Measurements from ENCODE around the gene KLC4. TPM values are rescaled to one million over a fixed set of nuclear protein-coding genes. Genes with fewer than 3 reads are reported as not detected.

Gene KLC4
- polyA plus RNA-seq: 170 TPM
- long read RNA-seq, donor 1, partial matches to known transcripts: 10 of 13 reads
- long read RNA-seq, donor 1, other reads (novel, unspliced or antisense): 0 of 13 reads
- long read RNA-seq, donor 2, partial matches to known transcripts: 37 of 48 reads
- long read RNA-seq, donor 2, other reads (novel, unspliced or antisense): 0 of 48 reads
- long read RNA-seq, donor 3, transcript KLC4-217 (5 exons, 1,465 nt): major isoform, 5 of 68 reads
- long read RNA-seq, donor 3, partial matches to known transcripts: 51 of 68 reads
- long read RNA-seq, donor 3, other reads (novel, unspliced or antisense): 0 of 68 reads
- long read RNA-seq, donor 4: 0 reads
- long read RNA-seq, donor 5, partial matches to known transcripts: 6 of 10 reads
- long read RNA-seq, donor 5, other reads (novel, unspliced or antisense): 0 of 10 reads
- long read RNA-seq, donor 6, partial matches to known transcripts: 37 of 45 reads
- long read RNA-seq, donor 6, other reads (novel, unspliced or antisense): 0 of 45 reads
- long read RNA-seq, donor 7, partial matches to known transcripts: 0 of 1 reads
- long read RNA-seq, donor 7, other reads (novel, unspliced or antisense): 0 of 1 reads
- long read RNA-seq, donor 8, partial matches to known transcripts: 77 of 90 reads
- long read RNA-seq, donor 8, other reads (novel, unspliced or antisense): 0 of 90 reads
- long read RNA-seq, donor 9, partial matches to known transcripts: 32 of 42 reads
- long read RNA-seq, donor 9, other reads (novel, unspliced or antisense): 0 of 42 reads
- long read RNA-seq, donor 10, partial matches to known transcripts: 22 of 27 reads
- long read RNA-seq, donor 10, other reads (novel, unspliced or antisense): 0 of 27 reads
- long read RNA-seq, donor 11, partial matches to known transcripts: 29 of 72 reads
- long read RNA-seq, donor 11, other reads (novel, unspliced or antisense): 41 of 72 reads

GRCh38 chr6:43059168-43060033 is at the start of gene KLC4, which contains the start of gene MRPL2:
KLC4 (plus strand) TSS chr6:43059631; CDS start chr6:43061336, 1,705 bp downstream.
MRPL2 (minus strand) TSS chr6:43059434; CDS start chr6:43059381, 53 bp downstream.
- Histone ChIP-seq H3K4me3 (ENCODE audit: low read length) (peak within 1 kb of the TSS; percentile 76), H3K4me1 (ENCODE audit: control insufficient read depth, insufficient read depth, low read length) (peaks cover 29% of the 10 kb centered on the region), H3K27ac (ENCODE audit: low read length) (peak within 1 kb of the TSS; percentile 99), H3K27me3 (ENCODE audit: control insufficient read depth, insufficient read depth, low read length) (no peaks in the 10 kb centered on the region), H3K36me3 (ENCODE audit: control insufficient read depth, insufficient read depth, low read length) (peaks cover 38% of the 10 kb centered on the region), H3K9me3 (ENCODE audit: control insufficient read depth, low read depth, low read length) (no peaks in the 10 kb centered on the region)
- peak; percentile 99 for DNase-seq
- no CpG with 5 or more reads among the region's 64 CpGs for WGBS (ENCODE audit: insufficient coverage, low lambda C conversion rate)

- Histone ChIP-seq H3K27ac (ENCODE audit: low read length) (no peak overlapping the region), H3K27me3 (ENCODE audit: control insufficient read depth, insufficient read depth, low read length) (no peaks in the 10 kb centered on the region), H3K9me3 (ENCODE audit: control insufficient read depth, low read depth, low read length) (no peaks in the 10 kb centered on the region), H3K4me3 (ENCODE audit: low read length) (no peak overlapping the region), H3K4me1 (ENCODE audit: control insufficient read depth, insufficient read depth, low read length) (peaks cover 13% of the 10 kb centered on the region), H3K36me3 (ENCODE audit: control insufficient read depth, insufficient read depth, low read length) (peaks cover 61% of the 10 kb centered on the region)
- DNase-seq: no peak
- no CpG with 5 or more reads among the region's 6 CpGs for WGBS (ENCODE audit: insufficient coverage, low lambda C conversion rate)
Observed at GRCh38 chr6:43011207-43011606, 48.2 kb upstream of the KLC4 start.

- Histone ChIP-seq H3K9me3 (ENCODE audit: control insufficient read depth, low read depth, low read length) (no peaks in the 10 kb centered on the region), H3K36me3 (ENCODE audit: control insufficient read depth, insufficient read depth, low read length) (peaks cover 52% of the 10 kb centered on the region), H3K4me3 (ENCODE audit: low read length) (no peak overlapping the region), H3K27ac (ENCODE audit: low read length) (no peak overlapping the region), H3K4me1 (ENCODE audit: control insufficient read depth, insufficient read depth, low read length) (peaks cover 21% of the 10 kb centered on the region), H3K27me3 (ENCODE audit: control insufficient read depth, insufficient read depth, low read length) (no peaks in the 10 kb centered on the region)
- DNase-seq: no peak
- WGBS (ENCODE audit: insufficient coverage, low lambda C conversion rate): 100% methylated on average over 2 of the region's 6 CpGs
Observed at GRCh38 chr6:43012364-43012763, 47.1 kb upstream of the KLC4 start.

- H3K9me3 ChIP-seq (ENCODE audit: control insufficient read depth, low read depth, low read length): no peaks in the 10 kb centered on the region
- peaks cover 21% of the 10 kb centered on the region for H3K4me1 ChIP-seq (ENCODE audit: control insufficient read depth, insufficient read depth, low read length)
- peak overlapping the region; percentile 10 for H3K27ac ChIP-seq (ENCODE audit: low read length)
- no peak for DNase-seq
- peaks cover 52% of the 10 kb centered on the region for H3K36me3 ChIP-seq (ENCODE audit: control insufficient read depth, insufficient read depth, low read length)
- WGBS (ENCODE audit: insufficient coverage, low lambda C conversion rate): 0% methylated on average over 1 of the region's 25 CpGs
- H3K4me3 ChIP-seq (ENCODE audit: low read length): peak overlapping the region; percentile 75
- H3K27me3 ChIP-seq (ENCODE audit: control insufficient read depth, insufficient read depth, low read length): no peaks in the 10 kb centered on the region
Observed at GRCh38 chr6:43013097-43013842, 46.2 kb upstream of the KLC4 start.

GRCh38 chr6:43013843-43014433 is 45.5 kb upstream of the KLC4 start, which contains the start of the genes KLHDC3 and MEA1:
KLHDC3 (plus strand) TSS chr6:43014249; CDS start chr6:43017193, 2,944 bp downstream.
MEA1 (minus strand) TSS chr6:43013946; CDS start chr6:43013813, 133 bp downstream.
- WGBS (ENCODE audit: insufficient coverage, low lambda C conversion rate): no CpG with 5 or more reads among the region's 51 CpGs
- peak within 1 kb of the TSS; percentile 75 for H3K4me3 ChIP-seq (ENCODE audit: low read length)
- H3K4me1 ChIP-seq (ENCODE audit: control insufficient read depth, insufficient read depth, low read length): peaks cover 21% of the 10 kb centered on the region
- H3K36me3 ChIP-seq (ENCODE audit: control insufficient read depth, insufficient read depth, low read length): peaks cover 52% of the 10 kb centered on the region
- H3K27me3 ChIP-seq (ENCODE audit: control insufficient read depth, insufficient read depth, low read length): no peaks in the 10 kb centered on the region
- DNase-seq: peak; percentile 100
- H3K9me3 ChIP-seq (ENCODE audit: control insufficient read depth, low read depth, low read length): no peaks in the 10 kb centered on the region
- H3K27ac ChIP-seq (ENCODE audit: low read length): peak within 1 kb of the TSS; percentile 31

- no peaks in the 10 kb centered on the region for H3K27me3 ChIP-seq (ENCODE audit: control insufficient read depth, insufficient read depth, low read length)
- WGBS (ENCODE audit: insufficient coverage, low lambda C conversion rate): 3% methylated on average over 5 of the region's 7 CpGs
- H3K36me3 ChIP-seq (ENCODE audit: control insufficient read depth, insufficient read depth, low read length): peaks cover 52% of the 10 kb centered on the region
- no peak overlapping the region for H3K27ac ChIP-seq (ENCODE audit: low read length)
- H3K4me3 ChIP-seq (ENCODE audit: low read length): peak overlapping the region; percentile 66
- H3K4me1 ChIP-seq (ENCODE audit: control insufficient read depth, insufficient read depth, low read length): peaks cover 21% of the 10 kb centered on the region
- H3K9me3 ChIP-seq (ENCODE audit: control insufficient read depth, low read depth, low read length): no peaks in the 10 kb centered on the region
- DNase-seq: peak in 1 of 2 donors; percentile 28
Observed at GRCh38 chr6:43014434-43014909, 45.0 kb upstream of the KLC4 start.

GRCh38 chr6:43016176-43016942 is 43.1 kb upstream of the KLC4 start:
- Histone ChIP-seq H3K4me3 (ENCODE audit: low read length) (no peak overlapping the region), H3K27ac (ENCODE audit: low read length) (no peak overlapping the region), H3K9me3 (ENCODE audit: control insufficient read depth, low read depth, low read length) (no peaks in the 10 kb centered on the region), H3K36me3 (ENCODE audit: control insufficient read depth, insufficient read depth, low read length) (peaks cover 42% of the 10 kb centered on the region), H3K4me1 (ENCODE audit: control insufficient read depth, insufficient read depth, low read length) (peaks cover 23% of the 10 kb centered on the region), H3K27me3 (ENCODE audit: control insufficient read depth, insufficient read depth, low read length) (no peaks in the 10 kb centered on the region)
- no CpG with 5 or more reads among the region's 7 CpGs for WGBS (ENCODE audit: insufficient coverage, low lambda C conversion rate)
- no peak for DNase-seq

- H3K9me3 ChIP-seq (ENCODE audit: control insufficient read depth, low read depth, low read length): no peaks in the 10 kb centered on the region
- H3K4me1 ChIP-seq (ENCODE audit: control insufficient read depth, insufficient read depth, low read length): peaks cover 23% of the 10 kb centered on the region
- no peak overlapping the region for H3K4me3 ChIP-seq (ENCODE audit: low read length)
- peak in 1 of 2 donors; percentile 24 for DNase-seq
- no CpG with 5 or more reads among the region's 12 CpGs for WGBS (ENCODE audit: insufficient coverage, low lambda C conversion rate)
- peaks cover 36% of the 10 kb centered on the region for H3K36me3 ChIP-seq (ENCODE audit: control insufficient read depth, insufficient read depth, low read length)
- H3K27me3 ChIP-seq (ENCODE audit: control insufficient read depth, insufficient read depth, low read length): no peaks in the 10 kb centered on the region
- no peak overlapping the region for H3K27ac ChIP-seq (ENCODE audit: low read length)
Observed at GRCh38 chr6:43016943-43017334, 42.5 kb upstream of the KLC4 start.
